ENCODE measurements around the gene TAF4.

- TF ChIP-seq CTCF (IDR thresholded peaks at IDR 0.05): no peak
- no peak for TF ChIP-seq POLR2A (IDR thresholded peaks at IDR 0.05)
Observed at GRCh38 chr20:61964675-61965605, 100.7 kb downstream of the TAF4 start.
